Measurements from ENCODE around the gene TJP2.

TJP2 gene

DNA sequence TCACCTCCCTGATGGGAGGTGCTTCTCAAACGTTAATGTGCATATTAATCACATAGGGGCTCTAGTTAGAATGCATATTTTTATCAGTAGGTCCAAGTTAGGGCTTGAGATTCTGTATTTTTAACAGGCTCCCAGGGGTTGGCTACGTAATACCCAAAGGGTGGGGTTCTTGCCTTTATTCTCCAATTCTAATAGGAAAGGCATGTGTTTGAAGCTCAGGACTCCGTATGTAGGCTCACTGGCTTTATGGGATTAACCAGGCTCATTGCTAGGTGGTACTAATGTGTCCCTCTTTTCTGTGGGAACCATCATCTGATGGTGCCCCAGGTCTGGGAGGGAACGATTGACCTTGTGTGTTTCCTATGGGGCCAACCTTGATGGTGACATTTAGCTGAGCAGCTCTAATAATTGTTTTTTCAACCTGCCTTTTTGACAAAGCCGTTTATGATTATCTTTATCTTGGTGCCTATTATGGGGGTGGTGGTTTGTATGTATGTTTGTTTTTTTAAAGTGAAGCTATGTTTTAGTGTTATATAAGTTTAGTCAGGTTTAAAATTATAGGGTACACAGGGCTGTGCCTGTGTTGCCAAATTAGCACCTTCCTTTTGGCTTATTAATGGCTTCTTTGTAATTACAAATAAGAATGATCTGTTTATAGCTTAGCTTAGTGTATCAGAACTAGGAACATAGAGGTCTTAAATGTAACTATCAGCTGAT lies 20.8 kb downstream of the TJP2 start:
- Histone ChIP-seq H3K9me3 (ENCODE audit: low read length) (no peaks in the 10 kb centered on the region), H3K4me1 (ENCODE audit: insufficient read depth, low read length) (no peaks in the 10 kb centered on the region), H3K4me3 (ENCODE audit: low read depth in 1 of 2, low read length in 2 of 2) (no peak overlapping the region), H3K36me3 (ENCODE audit: insufficient read depth, low read length) (no peaks in the 10 kb centered on the region), H3K27ac (ENCODE audit: low read depth, low read length) (no peak overlapping the region), H3K27me3 (ENCODE audit: control insufficient read depth in 1 of 2, insufficient read depth in 2 of 2, low read length in 2 of 2) (no peaks in the 10 kb centered on the region), H3K9ac (ENCODE audit: low read length) (no peak overlapping the region)

DNA sequence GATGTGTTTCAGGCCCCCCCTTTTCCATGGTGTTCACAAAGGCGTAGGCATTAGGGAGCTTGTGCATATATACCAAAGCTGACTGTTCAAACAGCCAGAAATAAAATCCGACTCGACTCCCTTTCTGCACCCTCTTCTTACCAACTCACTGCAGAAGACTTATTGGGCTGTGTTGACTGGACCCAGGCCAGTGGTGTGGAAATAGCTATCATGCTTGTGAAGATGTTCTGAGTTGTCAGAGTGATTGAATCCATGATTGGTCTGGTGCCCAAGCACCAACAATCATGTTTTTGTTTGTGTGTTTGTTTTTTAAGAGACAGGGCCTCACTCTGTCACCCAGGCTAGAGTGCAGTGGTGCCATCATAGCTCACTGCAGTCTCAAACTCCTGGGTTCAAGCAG lies 21.6 kb downstream of the TJP2 start:
- Histone ChIP-seq H3K27ac (ENCODE audit: low read depth, low read length) (no peak overlapping the region), H3K36me3 (ENCODE audit: insufficient read depth, low read length) (no peaks in the 10 kb centered on the region), H3K4me3 (ENCODE audit: low read depth in 1 of 2, low read length in 2 of 2) (no peak overlapping the region), H3K9ac (ENCODE audit: low read length) (no peak overlapping the region), H3K27me3 (ENCODE audit: control insufficient read depth in 1 of 2, insufficient read depth in 2 of 2, low read length in 2 of 2) (no peaks in the 10 kb centered on the region), H3K4me1 (ENCODE audit: insufficient read depth, low read length) (no peaks in the 10 kb centered on the region), H3K9me3 (ENCODE audit: low read length) (no peaks in the 10 kb centered on the region)

DNA sequence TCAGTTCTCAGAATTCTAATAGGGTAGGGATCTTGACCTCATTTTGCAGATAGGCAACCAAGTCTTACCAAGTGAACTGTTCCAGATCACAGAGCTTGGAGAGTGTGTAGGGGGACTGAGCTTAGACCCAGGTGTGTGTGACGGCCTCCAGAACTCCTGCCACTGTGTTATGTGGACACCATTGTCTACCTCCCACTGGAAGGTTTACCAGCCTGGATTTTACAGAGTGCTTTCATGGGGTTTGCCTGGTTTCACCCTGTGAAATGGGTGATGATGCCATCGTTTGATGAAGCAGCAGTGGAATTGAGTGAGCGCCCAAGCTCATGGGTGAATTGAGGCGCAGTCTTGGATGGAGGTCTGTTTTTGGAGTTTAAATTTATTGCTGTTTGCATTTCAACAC lies 23.6 kb downstream of the TJP2 start:
- no peaks in the 10 kb centered on the region for H3K36me3 ChIP-seq (ENCODE audit: insufficient read depth, low read length)
- H3K4me3 ChIP-seq (ENCODE audit: low read depth in 1 of 2, low read length in 2 of 2): no peak overlapping the region
- no peaks in the 10 kb centered on the region for H3K27me3 ChIP-seq (ENCODE audit: control insufficient read depth in 1 of 2, insufficient read depth in 2 of 2, low read length in 2 of 2)
- H3K27ac ChIP-seq (ENCODE audit: low read depth, low read length): no peak overlapping the region
- H3K9ac ChIP-seq (ENCODE audit: low read length): no peak overlapping the region
- no peaks in the 10 kb centered on the region for H3K4me1 ChIP-seq (ENCODE audit: insufficient read depth, low read length)
- no peaks in the 10 kb centered on the region for H3K9me3 ChIP-seq (ENCODE audit: low read length)

- H3K9ac ChIP-seq (ENCODE audit: low read length): no peak overlapping the region
- no peak overlapping the region for H3K27ac ChIP-seq (ENCODE audit: low read depth, low read length)
- no peaks in the 10 kb centered on the region for H3K4me1 ChIP-seq (ENCODE audit: insufficient read depth, low read length)
- no peak overlapping the region for H3K4me3 ChIP-seq (ENCODE audit: low read depth in 1 of 2, low read length in 2 of 2)
- no peaks in the 10 kb centered on the region for H3K27me3 ChIP-seq (ENCODE audit: control insufficient read depth in 1 of 2, insufficient read depth in 2 of 2, low read length in 2 of 2)
- no peaks in the 10 kb centered on the region for H3K9me3 ChIP-seq (ENCODE audit: low read length)
- H3K36me3 ChIP-seq (ENCODE audit: insufficient read depth, low read length): no peaks in the 10 kb centered on the region
These were observed 24.6 kb downstream of the TJP2 start for GRCh38 chr9:69198521-69199220.

DNA sequence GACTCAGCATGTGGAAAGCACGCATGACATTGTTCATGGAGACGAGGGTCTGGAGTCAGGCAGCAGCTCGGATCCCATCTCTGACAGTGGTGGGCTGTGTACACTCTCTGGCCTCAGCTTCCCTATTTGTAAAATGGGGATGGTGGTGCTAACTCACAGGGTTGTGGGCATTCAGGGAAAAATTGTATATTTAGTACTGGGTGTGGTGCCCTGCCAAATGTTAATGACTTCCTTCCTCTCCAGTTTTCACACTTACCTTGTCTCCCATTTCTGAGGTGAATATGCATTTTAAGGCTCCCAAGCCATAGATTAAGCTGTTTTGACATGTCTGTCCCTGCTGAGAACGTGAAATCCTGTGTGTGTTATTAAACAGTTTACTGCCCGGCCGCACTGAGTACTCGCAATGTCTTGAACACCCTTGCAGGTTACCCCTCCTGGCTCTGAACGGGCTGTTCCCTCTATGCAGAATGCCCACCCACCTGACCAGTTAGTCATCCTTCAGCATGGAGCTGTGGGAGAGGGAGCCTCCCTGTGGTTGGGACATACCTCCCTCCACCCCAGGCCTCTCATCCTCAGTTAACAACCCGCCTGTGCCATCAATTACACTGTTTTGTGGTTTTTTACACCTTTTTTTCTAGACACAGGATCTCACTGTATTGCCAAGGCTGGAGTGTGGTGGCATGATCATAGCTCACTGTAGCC lies 25.8 kb downstream of the TJP2 start:
- Histone ChIP-seq H3K36me3 (ENCODE audit: insufficient read depth, low read length) (no peaks in the 10 kb centered on the region), H3K9me3 (ENCODE audit: low read length) (no peaks in the 10 kb centered on the region), H3K4me3 (ENCODE audit: low read depth in 1 of 2, low read length in 2 of 2) (no peak overlapping the region), H3K27me3 (ENCODE audit: control insufficient read depth in 1 of 2, insufficient read depth in 2 of 2, low read length in 2 of 2) (no peaks in the 10 kb centered on the region), H3K9ac (ENCODE audit: low read length) (no peak overlapping the region), H3K4me1 (ENCODE audit: insufficient read depth, low read length) (peaks cover 11% of the 10 kb centered on the region), H3K27ac (ENCODE audit: low read depth, low read length) (no peak overlapping the region)

GRCh38 chr9:69202556-69202955 lies 28.5 kb downstream of the TJP2 start:
- no peaks in the 10 kb centered on the region for H3K27me3 ChIP-seq (ENCODE audit: control insufficient read depth in 1 of 2, insufficient read depth in 2 of 2, low read length in 2 of 2)
- H3K4me1 ChIP-seq (ENCODE audit: insufficient read depth, low read length): peaks cover 14% of the 10 kb centered on the region
- H3K27ac ChIP-seq (ENCODE audit: low read depth, low read length): no peak overlapping the region
- H3K9ac ChIP-seq (ENCODE audit: low read length): no peak overlapping the region
- H3K9me3 ChIP-seq (ENCODE audit: low read length): no peaks in the 10 kb centered on the region
- H3K4me3 ChIP-seq (ENCODE audit: low read depth in 1 of 2, low read length in 2 of 2): no peak overlapping the region
- H3K36me3 ChIP-seq (ENCODE audit: insufficient read depth, low read length): no peaks in the 10 kb centered on the region

DNA sequence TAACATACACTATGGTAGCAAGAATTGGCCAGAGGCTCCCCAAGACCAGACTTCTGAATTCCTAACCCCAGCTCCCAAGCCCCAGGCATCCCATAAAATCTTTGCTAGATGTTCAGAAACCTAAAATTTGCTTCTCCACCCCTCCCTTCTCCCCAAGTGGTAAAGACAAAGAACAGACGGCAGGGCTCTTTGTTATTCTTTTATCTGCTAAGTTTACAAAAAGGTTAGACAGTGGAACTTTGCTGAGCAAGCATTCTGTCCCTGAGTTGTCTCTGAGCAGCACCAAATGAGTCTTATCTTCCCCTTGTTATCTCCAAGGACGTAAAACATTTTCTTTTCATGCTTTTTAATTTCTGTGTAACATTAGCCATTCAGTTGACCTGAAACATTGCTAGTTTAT lies 30.2 kb downstream of the TJP2 start:
- H3K27ac ChIP-seq (ENCODE audit: low read depth, low read length): no peak overlapping the region
- H3K9ac ChIP-seq (ENCODE audit: low read length): no peak overlapping the region
- H3K36me3 ChIP-seq (ENCODE audit: insufficient read depth, low read length): no peaks in the 10 kb centered on the region
- H3K9me3 ChIP-seq (ENCODE audit: low read length): no peaks in the 10 kb centered on the region
- no peak overlapping the region for H3K4me3 ChIP-seq (ENCODE audit: low read depth in 1 of 2, low read length in 2 of 2)
- peaks cover 14% of the 10 kb centered on the region for H3K4me1 ChIP-seq (ENCODE audit: insufficient read depth, low read length)
- no peaks in the 10 kb centered on the region for H3K27me3 ChIP-seq (ENCODE audit: control insufficient read depth in 1 of 2, insufficient read depth in 2 of 2, low read length in 2 of 2)

DNA sequence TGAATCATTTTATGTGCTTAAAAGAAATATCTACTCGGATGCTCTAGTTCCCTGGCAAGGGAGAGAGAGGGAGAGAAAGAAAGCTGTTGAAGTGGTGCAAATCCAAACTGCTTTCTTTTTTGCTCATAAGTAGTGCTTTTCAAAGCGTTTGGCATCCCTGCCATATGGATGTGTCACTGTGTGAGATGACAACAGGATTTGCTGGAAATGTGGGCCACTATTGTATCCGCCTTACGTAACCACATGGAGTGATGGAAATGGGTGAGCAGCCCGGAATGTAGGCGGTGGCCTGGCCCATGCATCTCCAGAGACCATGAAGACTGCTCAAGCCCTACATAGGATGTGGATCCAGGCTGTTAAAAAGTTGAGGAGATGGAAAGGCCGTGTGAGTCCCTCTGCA lies 30.8 kb downstream of the TJP2 start:
- Histone ChIP-seq H3K36me3 (ENCODE audit: insufficient read depth, low read length) (no peaks in the 10 kb centered on the region), H3K27ac (ENCODE audit: low read depth, low read length) (no peak overlapping the region), H3K27me3 (ENCODE audit: control insufficient read depth in 1 of 2, insufficient read depth in 2 of 2, low read length in 2 of 2) (no peaks in the 10 kb centered on the region), H3K4me3 (ENCODE audit: low read depth in 1 of 2, low read length in 2 of 2) (no peak overlapping the region), H3K9me3 (ENCODE audit: low read length) (no peaks in the 10 kb centered on the region), H3K9ac (ENCODE audit: low read length) (no peak overlapping the region), H3K4me1 (ENCODE audit: insufficient read depth, low read length) (peaks cover 14% of the 10 kb centered on the region)

DNA sequence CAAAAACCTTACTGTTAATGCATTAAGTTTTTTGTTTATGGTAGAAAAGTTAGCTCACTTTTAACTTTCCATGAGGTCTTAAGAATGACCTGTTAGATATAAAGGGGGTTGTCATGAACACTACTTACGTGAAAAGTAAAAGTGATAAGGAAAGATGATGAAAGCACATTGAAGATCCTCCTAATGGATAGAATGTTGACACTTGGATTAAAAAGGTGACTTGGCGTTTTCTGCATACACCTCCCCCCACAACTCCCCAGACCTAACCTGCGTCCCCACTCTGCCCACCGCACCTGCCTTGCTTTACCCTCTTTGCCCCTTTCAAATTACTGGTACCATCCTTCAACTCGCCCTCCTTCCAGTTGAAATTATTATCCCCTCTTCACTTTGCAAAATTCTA lies 32.0 kb downstream of the TJP2 start:
- Histone ChIP-seq H3K27me3 (ENCODE audit: control insufficient read depth in 1 of 2, insufficient read depth in 2 of 2, low read length in 2 of 2) (no peaks in the 10 kb centered on the region), H3K27ac (ENCODE audit: low read depth, low read length) (no peak overlapping the region), H3K4me3 (ENCODE audit: low read depth in 1 of 2, low read length in 2 of 2) (no peak overlapping the region), H3K9ac (ENCODE audit: low read length) (no peak overlapping the region), H3K9me3 (ENCODE audit: low read length) (no peaks in the 10 kb centered on the region), H3K36me3 (ENCODE audit: insufficient read depth, low read length) (no peaks in the 10 kb centered on the region), H3K4me1 (ENCODE audit: insufficient read depth, low read length) (peaks cover 14% of the 10 kb centered on the region)

DNA sequence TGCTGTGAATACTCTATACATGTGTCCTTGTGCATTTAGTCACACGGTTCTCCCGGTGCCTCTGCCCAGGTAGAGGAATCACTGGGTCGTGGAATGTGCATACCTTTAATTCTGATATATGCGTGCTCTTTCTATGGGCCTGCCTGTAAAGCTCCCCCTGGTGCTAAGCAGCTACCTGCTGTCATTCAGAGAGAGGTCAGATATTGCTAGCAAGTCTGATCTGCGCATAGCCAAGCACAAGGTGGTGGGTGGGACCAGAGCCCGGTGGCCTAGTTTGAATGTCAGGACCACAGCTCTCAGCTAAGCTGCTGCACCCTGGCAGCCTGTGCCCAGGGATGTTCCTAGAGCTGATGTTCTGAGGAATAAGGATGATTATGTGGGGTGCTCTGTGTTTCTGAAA lies 33.4 kb downstream of the TJP2 start:
- Histone ChIP-seq H3K27ac (ENCODE audit: low read depth, low read length) (no peak overlapping the region), H3K36me3 (ENCODE audit: insufficient read depth, low read length) (no peaks in the 10 kb centered on the region), H3K9me3 (ENCODE audit: low read length) (no peaks in the 10 kb centered on the region), H3K4me3 (ENCODE audit: low read depth in 1 of 2, low read length in 2 of 2) (no peak overlapping the region), H3K9ac (ENCODE audit: low read length) (no peak overlapping the region), H3K4me1 (ENCODE audit: insufficient read depth, low read length) (peaks cover 14% of the 10 kb centered on the region), H3K27me3 (ENCODE audit: control insufficient read depth in 1 of 2, insufficient read depth in 2 of 2, low read length in 2 of 2) (no peaks in the 10 kb centered on the region)

DNA sequence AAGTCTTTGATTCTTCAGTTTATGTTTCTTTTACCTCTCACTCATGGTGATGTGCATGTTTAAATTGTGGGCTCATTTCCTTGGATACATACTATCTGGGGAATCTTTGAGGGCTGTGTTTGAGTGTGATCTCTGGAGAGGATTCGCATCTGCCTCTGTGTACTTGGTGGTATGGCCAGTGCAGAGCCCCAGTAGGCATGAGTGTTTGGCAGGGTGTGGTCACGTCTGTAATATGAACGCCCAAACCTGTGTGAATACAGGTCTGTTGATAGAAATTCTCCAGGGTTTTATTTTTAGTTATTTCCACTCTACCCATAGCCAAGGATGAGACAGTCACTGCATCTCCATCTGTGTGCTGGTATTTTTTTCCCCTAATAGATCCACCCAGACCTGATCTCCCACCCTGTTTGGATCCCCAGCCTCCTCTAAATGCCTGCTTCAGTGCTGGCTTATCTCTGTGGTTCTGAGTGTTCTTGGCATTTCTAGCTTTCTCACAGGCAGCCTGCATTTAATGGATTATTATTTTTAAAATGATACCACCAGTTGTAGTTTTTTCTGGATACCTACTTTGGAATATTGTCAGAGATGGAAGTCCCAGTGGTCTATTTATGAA lies 37.5 kb downstream of the TJP2 start:
- Histone ChIP-seq H3K9ac (ENCODE audit: low read length) (no peak overlapping the region), H3K9me3 (ENCODE audit: low read length) (no peaks in the 10 kb centered on the region), H3K4me3 (ENCODE audit: low read depth in 1 of 2, low read length in 2 of 2) (no peak overlapping the region), H3K27me3 (ENCODE audit: control insufficient read depth in 1 of 2, insufficient read depth in 2 of 2, low read length in 2 of 2) (no peaks in the 10 kb centered on the region), H3K36me3 (ENCODE audit: insufficient read depth, low read length) (no peaks in the 10 kb centered on the region), H3K27ac (ENCODE audit: low read depth, low read length) (no peak overlapping the region), H3K4me1 (ENCODE audit: insufficient read depth, low read length) (no peaks in the 10 kb centered on the region)

Measured in muscle layer of colon (tissue), 2 donors.